GM18517 (cell line): ENCODE results near the gene ZNF256.

ENCODE experiments used
- ATAC-seq: cut with Tn5 transposase; IDR thresholded peaks from one replicate; pipeline ENCODE4 v1.9.1; 2021; ENCODE audit warnings: mild to moderate bottlenecking, moderate library complexity; ENCODE audit not compliant: unreplicated experiment

Gene ZNF256

GRCh38 chr19:57947419-57948134, at the start of gene ZNF256:
TSS of gene ZNF256 (minus strand) at chr19:57947706. CDS start at chr19:57947474, 232 bp downstream.
- peak; percentile 85 for ATAC-seq

GRCh38 chr19:57992841-57993240, 45.3 kb upstream of the ZNF256 start:
- ATAC-seq, result no peak

GRCh38 chr19:57978586-57979289, 31.2 kb upstream of the ZNF256 start:
- no peak for ATAC-seq

DNA sequence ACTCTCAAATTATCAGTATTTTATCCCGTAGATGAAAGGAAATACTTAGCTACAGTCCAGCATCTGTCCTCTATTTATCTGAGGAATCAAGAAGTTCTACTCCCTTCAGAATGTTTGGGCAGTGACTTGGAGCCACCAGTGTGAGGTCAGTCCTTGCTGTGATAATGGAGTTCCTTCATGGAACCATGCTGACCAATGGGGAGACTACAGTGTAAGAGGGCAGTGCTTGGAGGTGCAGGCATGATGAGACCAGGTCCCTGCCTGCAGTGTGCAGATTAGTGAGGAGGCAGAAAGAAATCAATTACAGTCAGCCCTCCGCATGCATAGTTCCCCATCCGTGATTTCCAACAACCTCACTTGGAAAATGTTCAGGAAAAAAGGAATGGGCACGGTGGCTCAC, 26.9 kb upstream of the ZNF256 start, which contains the start of gene C19orf18:
C19orf18 (minus strand) TSS at position 101 of the 400 bp plus-strand sequence. CDS start 102 bp downstream, outside the sequence.
- no peak for ATAC-seq

- ATAC-seq, result no peak
These were observed 17.3 kb upstream of the ZNF256 start for GRCh38 chr19:57964761-57965160.

GRCh38 chr19:57961785-57962184, 14.3 kb upstream of the ZNF256 start:
- no peak for ATAC-seq

GRCh38 chr19:57954996-57955395, 7.5 kb upstream of the ZNF256 start:
- ATAC-seq, result no peak

- ATAC-seq, result no peak
These were observed 2.2 kb upstream of the ZNF256 start for GRCh38 chr19:57949702-57950101.

GRCh38 chr19:57949296-57949695, 1.8 kb upstream of the ZNF256 start:
- no peak for ATAC-seq

GRCh38 chr19:57947088-57947418, 453 bp downstream of the ZNF256 start:
- no peak for ATAC-seq

DNA sequence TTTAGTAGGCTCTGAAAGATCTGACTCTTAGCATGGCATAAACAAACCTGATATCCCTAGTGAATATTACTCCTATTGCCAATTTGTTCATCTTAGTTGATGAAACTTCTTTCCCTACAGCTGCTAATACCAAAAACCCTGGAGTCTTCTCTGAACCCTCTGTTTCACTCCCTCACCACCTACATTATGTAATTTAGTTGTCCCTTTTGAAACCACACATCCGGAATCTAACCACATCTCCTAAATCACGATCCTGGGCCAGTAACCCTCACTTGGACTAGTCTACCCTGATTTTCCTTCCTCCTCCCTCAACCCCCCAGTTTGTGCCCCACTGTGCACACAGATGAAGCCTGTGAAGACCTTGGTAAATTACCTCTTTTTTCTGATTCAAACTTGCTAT, 1.2 kb downstream of the ZNF256 start:
- no peak for ATAC-seq

- ATAC-seq, result no peak
These were observed 5.9 kb downstream of the ZNF256 start for GRCh38 chr19:57941593-57941992.

DNA sequence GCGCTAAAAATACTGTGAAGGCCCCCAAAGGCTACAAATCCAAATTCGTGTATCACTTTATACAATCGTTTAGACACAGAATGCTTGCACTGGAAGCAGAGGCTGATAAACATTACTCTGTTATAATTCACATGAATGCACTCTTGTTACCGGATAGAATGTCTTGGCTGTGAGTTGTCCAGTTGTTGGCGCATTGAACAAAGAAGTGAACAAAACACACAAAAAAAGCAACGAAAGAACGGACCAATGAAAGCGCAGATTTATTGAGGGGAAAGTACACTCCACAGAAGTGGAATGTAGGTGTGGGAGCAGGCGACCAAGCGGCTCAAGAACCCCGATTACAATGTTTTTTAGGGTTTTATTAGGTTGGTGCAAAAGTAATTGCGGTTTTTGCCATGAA, 11.8 kb downstream of the ZNF256 start:
- no peak for ATAC-seq

- peak; percentile 70 for ATAC-seq
These were observed 12.5 kb downstream of the ZNF256 start, which contains the start of gene ZNF418 for GRCh38 chr19:57934820-57935665. TSS of gene ZNF418 (minus strand) at chr19:57935402. CDS start at chr19:57933822, 1,580 bp downstream.

DNA sequence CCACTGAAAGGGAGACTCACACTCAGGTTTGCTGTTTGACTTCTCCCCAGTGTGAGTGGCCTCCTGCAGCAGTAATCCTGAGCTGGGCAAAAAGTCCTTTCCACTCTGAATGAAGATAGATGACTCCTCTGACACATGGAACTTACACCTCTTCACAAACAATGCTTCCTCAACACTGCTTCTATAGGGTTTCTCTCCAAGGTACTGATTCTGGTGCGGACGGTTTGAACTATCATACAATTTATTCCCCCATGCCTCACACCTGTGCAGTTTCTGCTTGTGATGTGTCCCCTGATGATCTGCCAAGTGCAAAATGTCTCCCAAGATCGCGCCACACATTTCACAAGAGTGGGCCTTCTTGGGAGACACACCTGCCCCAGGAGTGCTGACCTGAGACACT, 19.9 kb downstream of the ZNF256 start:
- no peak for ATAC-seq

- peak; percentile 94 for ATAC-seq
These were observed 31.1 kb downstream of the ZNF256 start, which contains the start of gene ZNF417 for GRCh38 chr19:57916168-57916995. TSS of gene ZNF417 (minus strand) at chr19:57916592. CDS start at chr19:57916411, 181 bp downstream.

GRCh38 chr19:57914531-57914930, 33.0 kb downstream of the ZNF256 start:
- ATAC-seq, result no peak

- no peak for ATAC-seq
These were observed 40.1 kb downstream of the ZNF256 start for GRCh38 chr19:57907394-57907793.

DNA sequence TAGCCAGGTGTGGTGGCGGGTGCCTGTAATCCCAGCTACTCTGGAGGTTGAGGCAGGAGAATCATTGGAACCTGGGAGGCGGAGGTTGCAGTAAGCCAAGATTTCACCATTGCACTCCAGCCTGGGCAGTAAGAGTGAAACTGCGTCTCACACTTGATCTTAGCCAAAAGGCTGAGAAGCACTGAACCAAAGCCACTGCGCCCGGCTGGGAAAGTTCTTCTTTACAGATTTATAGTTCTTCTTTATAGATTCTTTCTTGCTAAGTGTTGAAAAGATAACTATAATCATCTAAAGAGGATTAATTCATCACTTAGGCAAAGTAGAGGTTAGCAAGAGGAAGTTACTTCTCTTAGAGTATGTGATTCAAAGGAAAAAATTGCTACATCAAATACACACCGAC, 42.2 kb downstream of the ZNF256 start:
- ATAC-seq, result no peak

DNA sequence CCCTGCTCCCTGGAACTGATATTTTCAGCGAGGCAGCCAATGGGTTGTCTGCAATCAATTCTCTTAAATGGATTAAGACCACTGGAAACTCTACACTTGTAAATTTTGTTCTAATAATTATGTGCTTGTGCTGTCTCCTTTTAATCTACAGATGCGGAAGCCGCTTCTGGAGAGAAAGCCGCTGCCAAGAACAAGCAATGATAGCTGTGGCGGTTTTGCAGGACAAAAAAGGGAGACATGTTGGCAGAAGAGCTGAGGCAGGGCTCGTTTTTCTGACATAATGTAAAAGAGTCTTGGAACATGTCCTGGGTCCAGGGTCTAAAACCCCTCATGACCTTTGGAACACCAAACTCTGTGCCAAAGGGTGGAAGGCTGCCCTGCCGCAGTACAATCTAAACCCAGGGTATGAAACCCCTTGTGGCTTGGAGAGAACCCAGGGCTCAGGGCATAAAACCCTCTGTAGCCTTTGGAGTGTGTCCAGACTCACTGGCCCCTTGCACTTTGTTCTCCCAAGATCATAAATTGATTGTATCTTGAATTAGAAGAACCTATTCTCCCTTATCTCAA, 43.8 kb downstream of the ZNF256 start:
- no peak for ATAC-seq
